HepG2 (cell line): ENCODE results near the gene MAPK6. TPM values are rescaled to one million over a fixed set of nuclear protein-coding genes. Genes with fewer than 3 reads are reported as not detected.

ENCODE experiments used
- CBX2 ChIP-seq, 2 experiments: fragments of 200-600 bp in 1 of 2; sonication (generic); formaldehyde crosslinking in 1 of 2; IDR thresholded peaks; 2 replicates each; pipeline versions ENCODE4 v1.7.0 to v1.8.1; 2018 to 2022; ENCODE audit warnings: low read depth in 2 of 2, low read length in 1 of 2, mild to moderate bottlenecking in 1 of 2, missing genetic modification reagents in 1 of 2
- DNMT3B ChIP-seq: conservative IDR thresholded peaks from 2 replicates; pipeline ENCODE4 v1.6.1; 2016; ENCODE audit warnings: missing biosample characterization, control low read depth
- FOXA1 ChIP-seq, 2 experiments: fragments of 450-650 bp in 1 of 2; sonication (generic) in 1 of 2; formaldehyde crosslinking in 1 of 2; IDR thresholded peaks; 2 replicates each; pipeline versions ENCODE4 v1.4.0 to v1.6.1; 2016 to 2020; ENCODE audit warnings: missing genetic modification reagents in 1 of 2
- HNRNPL ChIP-seq: fragments of 200-400 bp; formaldehyde crosslinking; IDR thresholded peaks from 2 replicates; pipeline ENCODE4 v1.6.1; 2017; ENCODE audit warnings: mild to moderate bottlenecking, low read depth, low read length
- KLF6 ChIP-seq: IDR thresholded peaks from 2 replicates; pipeline ENCODE4 v1.8.0; 2016; ENCODE audit warnings: missing biosample characterization, missing genetic modification reagents
- ZFP1 ChIP-seq: IDR thresholded peaks from 2 replicates; pipeline ENCODE4 v1.6.1; 2016
- ZNF33A ChIP-seq: sonication (generic); formaldehyde crosslinking; IDR thresholded peaks from 2 replicates; pipeline ENCODE4 v1.5.1; 2020; ENCODE audit warnings: missing genetic modification reagents, mild to moderate bottlenecking, moderate library complexity, borderline replicate concordance
- polyA plus RNA-seq, 8 experiments: library from polyadenylated mRNA; depleted of rRNA in 3 of 8; stranded (reverse) in 7 of 8; unstranded in 1 of 8; fragments of >200 nt; fragmentation: Illumina TruSeq in 4 of 8; extraction: Trizol in 4 of 8; gene quantifications; 2 replicates each; pipeline versions ENCODE4 v1.2.1 to v1.2.3, GENCODE V29; 2011 to 2016; ENCODE audit warnings: low read depth in 4 of 8, missing spikeins in 1 of 8, mixed read lengths in 1 of 8; ENCODE audit not compliant: insufficient read depth in 1 of 8
- total RNA-seq, 5 experiments: library from RNA; depleted of rRNA; stranded (reverse); fragments of >200 nt; fragmentation: Illumina TruSeq; extraction: Trizol; gene quantifications; 2 replicates each; pipeline ENCODE4 v1.2.3, GENCODE V29; 2016; ENCODE audit warnings: low read depth in 1 of 5
- TF ChIP-seq, protein P1 (sequence below): sonication (generic); formaldehyde crosslinking; IDR thresholded peaks from 2 replicates; pipeline ENCODE4 v1.9.0; 2021; ENCODE audit warnings: mild to moderate bottlenecking, missing genetic modification reagents
- TF ChIP-seq, protein P2 (sequence below): sonication (generic); formaldehyde crosslinking; IDR thresholded peaks from 2 replicates; pipeline ENCODE4 v1.4.0; 2020; ENCODE audit warnings: missing genetic modification reagents, borderline replicate concordance

Gene MAPK6
- total and polyA plus RNA-seq, 2 of the 13 experiments (the other 11 are each of a cell fraction or from before 2014, with no cell fraction given): 89.5 to 99.7 TPM

DNA sequence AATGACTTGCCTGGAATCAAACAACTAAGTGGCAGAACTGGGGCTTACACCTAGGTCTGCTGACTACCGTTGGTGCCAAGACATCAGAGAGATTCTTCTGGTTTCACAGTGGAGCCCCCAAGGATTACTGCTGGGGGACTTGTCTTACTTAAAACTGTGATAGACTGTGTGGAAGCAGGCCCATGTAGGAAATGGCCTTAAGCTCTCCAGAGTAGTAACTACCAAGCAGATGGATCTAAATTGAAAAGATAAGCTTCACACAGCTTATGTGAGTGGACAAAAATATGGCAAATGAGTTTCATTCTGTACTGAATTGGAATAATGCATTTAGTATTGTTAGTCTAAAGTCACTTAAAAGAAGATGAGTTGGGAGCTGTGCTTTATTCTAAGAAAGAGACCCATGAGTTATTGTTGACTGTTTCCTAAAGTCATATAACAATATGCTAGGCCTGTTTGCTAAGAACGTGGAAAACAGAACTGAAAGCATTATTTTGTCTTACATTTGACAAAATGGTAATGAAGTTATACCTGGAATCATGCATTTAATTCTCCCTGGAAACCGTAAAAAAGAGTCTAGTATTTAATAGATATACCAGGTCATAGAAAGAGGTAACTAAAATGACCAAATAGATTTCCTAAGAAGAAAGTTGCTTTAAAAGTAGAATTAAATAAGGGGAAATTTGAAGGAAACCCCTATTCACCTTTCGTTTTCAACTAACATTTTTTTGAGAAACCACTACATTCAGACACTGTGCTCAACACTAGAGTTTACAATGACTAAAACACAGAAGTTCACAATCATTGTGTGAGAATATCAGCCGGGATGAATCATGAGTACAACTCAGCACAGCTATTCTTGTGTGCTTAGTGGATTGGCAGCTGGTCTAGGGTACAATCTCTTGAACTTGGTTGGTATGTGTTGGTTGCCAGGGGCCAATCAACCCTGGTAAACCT lies 13.0 kb upstream of the MAPK6 start (continued):
- TF ChIP-seq, protein P1, sequence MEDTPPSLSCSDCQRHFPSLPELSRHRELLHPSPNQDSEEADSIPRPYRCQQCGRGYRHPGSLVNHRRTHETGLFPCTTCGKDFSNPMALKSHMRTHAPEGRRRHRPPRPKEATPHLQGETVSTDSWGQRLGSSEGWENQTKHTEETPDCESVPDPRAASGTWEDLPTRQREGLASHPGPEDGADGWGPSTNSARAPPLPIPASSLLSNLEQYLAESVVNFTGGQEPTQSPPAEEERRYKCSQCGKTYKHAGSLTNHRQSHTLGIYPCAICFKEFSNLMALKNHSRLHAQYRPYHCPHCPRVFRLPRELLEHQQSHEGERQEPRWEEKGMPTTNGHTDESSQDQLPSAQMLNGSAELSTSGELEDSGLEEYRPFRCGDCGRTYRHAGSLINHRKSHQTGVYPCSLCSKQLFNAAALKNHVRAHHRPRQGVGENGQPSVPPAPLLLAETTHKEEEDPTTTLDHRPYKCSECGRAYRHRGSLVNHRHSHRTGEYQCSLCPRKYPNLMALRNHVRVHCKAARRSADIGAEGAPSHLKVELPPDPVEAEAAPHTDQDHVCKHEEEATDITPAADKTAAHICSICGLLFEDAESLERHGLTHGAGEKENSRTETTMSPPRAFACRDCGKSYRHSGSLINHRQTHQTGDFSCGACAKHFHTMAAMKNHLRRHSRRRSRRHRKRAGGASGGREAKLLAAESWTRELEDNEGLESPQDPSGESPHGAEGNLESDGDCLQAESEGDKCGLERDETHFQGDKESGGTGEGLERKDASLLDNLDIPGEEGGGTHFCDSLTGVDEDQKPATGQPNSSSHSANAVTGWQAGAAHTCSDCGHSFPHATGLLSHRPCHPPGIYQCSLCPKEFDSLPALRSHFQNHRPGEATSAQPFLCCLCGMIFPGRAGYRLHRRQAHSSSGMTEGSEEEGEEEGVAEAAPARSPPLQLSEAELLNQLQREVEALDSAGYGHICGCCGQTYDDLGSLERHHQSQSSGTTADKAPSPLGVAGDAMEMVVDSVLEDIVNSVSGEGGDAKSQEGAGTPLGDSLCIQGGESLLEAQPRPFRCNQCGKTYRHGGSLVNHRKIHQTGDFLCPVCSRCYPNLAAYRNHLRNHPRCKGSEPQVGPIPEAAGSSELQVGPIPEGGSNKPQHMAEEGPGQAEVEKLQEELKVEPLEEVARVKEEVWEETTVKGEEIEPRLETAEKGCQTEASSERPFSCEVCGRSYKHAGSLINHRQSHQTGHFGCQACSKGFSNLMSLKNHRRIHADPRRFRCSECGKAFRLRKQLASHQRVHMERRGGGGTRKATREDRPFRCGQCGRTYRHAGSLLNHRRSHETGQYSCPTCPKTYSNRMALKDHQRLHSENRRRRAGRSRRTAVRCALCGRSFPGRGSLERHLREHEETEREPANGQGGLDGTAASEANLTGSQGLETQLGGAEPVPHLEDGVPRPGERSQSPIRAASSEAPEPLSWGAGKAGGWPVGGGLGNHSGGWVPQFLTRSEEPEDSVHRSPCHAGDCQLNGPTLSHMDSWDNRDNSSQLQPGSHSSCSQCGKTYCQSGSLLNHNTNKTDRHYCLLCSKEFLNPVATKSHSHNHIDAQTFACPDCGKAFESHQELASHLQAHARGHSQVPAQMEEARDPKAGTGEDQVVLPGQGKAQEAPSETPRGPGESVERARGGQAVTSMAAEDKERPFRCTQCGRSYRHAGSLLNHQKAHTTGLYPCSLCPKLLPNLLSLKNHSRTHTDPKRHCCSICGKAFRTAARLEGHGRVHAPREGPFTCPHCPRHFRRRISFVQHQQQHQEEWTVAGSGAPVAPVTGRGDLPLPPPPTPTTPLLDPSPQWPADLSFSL (CRISPR knock-in tag): peak; percentile 46; the same call in 1 of the 2 replicates
- TF ChIP-seq, protein P2, sequence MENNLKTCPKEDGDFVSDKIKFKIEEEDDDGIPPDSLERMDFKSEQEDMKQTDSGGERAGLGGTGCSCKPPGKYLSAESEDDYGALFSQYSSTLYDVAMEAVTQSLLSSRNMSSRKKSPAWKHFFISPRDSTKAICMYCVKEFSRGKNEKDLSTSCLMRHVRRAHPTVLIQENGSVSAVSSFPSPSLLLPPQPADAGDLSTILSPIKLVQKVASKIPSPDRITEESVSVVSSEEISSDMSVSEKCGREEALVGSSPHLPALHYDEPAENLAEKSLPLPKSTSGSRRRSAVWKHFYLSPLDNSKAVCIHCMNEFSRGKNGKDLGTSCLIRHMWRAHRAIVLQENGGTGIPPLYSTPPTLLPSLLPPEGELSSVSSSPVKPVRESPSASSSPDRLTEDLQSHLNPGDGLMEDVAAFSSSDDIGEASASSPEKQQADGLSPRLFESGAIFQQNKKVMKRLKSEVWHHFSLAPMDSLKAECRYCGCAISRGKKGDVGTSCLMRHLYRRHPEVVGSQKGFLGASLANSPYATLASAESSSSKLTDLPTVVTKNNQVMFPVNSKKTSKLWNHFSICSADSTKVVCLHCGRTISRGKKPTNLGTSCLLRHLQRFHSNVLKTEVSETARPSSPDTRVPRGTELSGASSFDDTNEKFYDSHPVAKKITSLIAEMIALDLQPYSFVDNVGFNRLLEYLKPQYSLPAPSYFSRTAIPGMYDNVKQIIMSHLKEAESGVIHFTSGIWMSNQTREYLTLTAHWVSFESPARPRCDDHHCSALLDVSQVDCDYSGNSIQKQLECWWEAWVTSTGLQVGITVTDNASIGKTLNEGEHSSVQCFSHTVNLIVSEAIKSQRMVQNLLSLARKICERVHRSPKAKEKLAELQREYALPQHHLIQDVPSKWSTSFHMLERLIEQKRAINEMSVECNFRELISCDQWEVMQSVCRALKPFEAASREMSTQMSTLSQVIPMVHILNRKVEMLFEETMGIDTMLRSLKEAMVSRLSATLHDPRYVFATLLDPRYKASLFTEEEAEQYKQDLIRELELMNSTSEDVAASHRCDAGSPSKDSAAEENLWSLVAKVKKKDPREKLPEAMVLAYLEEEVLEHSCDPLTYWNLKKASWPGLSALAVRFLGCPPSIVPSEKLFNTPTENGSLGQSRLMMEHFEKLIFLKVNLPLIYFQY (CRISPR knock-in tag): no peak
- TF ChIP-seq ZFP1 (CRISPR knock-in tag): no peak
- no peak for TF ChIP-seq HNRNPL
- no peak for TF ChIP-seq ZNF33A (CRISPR knock-in tag)
- TF ChIP-seq CBX2 (IDR thresholded peaks at IDR 0.05; ENCODE audit: low read depth, low read length): no peak
- TF ChIP-seq CBX2 (CRISPR knock-in tag; IDR thresholded peaks at IDR 0.05; ENCODE audit: low read depth): no peak
- TF ChIP-seq DNMT3B (CRISPR knock-in tag): no peak
- no peak for TF ChIP-seq FOXA1 (IDR thresholded peaks at IDR 0.05)
- TF ChIP-seq FOXA1 (CRISPR knock-in tag; IDR thresholded peaks at IDR 0.05): no peak
- 0 out of 2 replicates have a peak, but pooled peaks have one; percentile 12 for TF ChIP-seq KLF6 (CRISPR knock-in tag)
